Measurements from ENCODE around the gene DLG2. TPM values are rescaled to one million over a fixed set of nuclear protein-coding genes. Genes with fewer than 3 reads are reported as not detected.

DLG2 gene
- total and polyA plus RNA-seq, 2 of the 4 experiments (the other 2 are of a cell fraction): 0.31 to 0.36 TPM

- intact Hi-C loops (cut with micrococcal nuclease): no loop called here
- POLR2A ChIA-PET (ENCODE audit: unreplicated experiment): no interaction called here
- H3K36me3 ChIP-seq (ENCODE audit: control insufficient read depth, insufficient read depth, low read length): no peaks in the 10 kb centered on the region
Measured at GRCh38 chr11:84261707-84262106, 1365.4 kb downstream of the DLG2 start.

More at GRCh38 chr11:84261707-84262106, 1365.4 kb downstream of the DLG2 start:
- H3K4ac ChIP-seq (ENCODE audit: low read depth, low read length): no peak overlapping the region
- H4K8ac ChIP-seq (ENCODE audit: low read depth in 2 of 2, low read length in 2 of 2): no peak overlapping the region
- no peaks in the 10 kb centered on the region for H3K4me1 ChIP-seq (ENCODE audit: control insufficient read depth, insufficient read depth, low read length)
- no peak overlapping the region for H3K14ac ChIP-seq (replicated peaks; ENCODE audit: low read depth, low read length)
- no peak overlapping the region for H2AK5ac ChIP-seq (ENCODE audit: low read depth, low read length)
- H2AFZ ChIP-seq (replicated peaks; ENCODE audit: low read length, poor library complexity): no peak overlapping the region
- no peak overlapping the region for H2BK120ac ChIP-seq (ENCODE audit: low read depth, low read length)
- no peak overlapping the region for H3K9ac ChIP-seq (ENCODE audit: low read depth, low read length)
- no peak overlapping the region for H3K27ac ChIP-seq (ENCODE audit: insufficient read depth, low read length)
- H3K4me3 ChIP-seq (ENCODE audit: insufficient read depth, low read depth, low read length): no peak overlapping the region
- H3K18ac ChIP-seq (ENCODE audit: low read depth, low read length): no peak overlapping the region
- no peaks in the 10 kb centered on the region for H4K20me1 ChIP-seq (ENCODE audit: insufficient read depth, low read length)
- H3K9me1 ChIP-seq (ENCODE audit: insufficient read depth, low read length): no peaks in the 10 kb centered on the region
- no peak overlapping the region for H3K4me2 ChIP-seq (ENCODE audit: low read depth, low read length)
- H3K9me3 ChIP-seq (ENCODE audit: control insufficient read depth, insufficient read depth, low read length): no peaks in the 10 kb centered on the region
- no peak overlapping the region for H3K23ac ChIP-seq (ENCODE audit: low read depth, low read length)
- no peak overlapping the region for H4K91ac ChIP-seq (ENCODE audit: insufficient read depth, low read depth, low read length)
- TF ChIP-seq CTCF (conservative IDR thresholded peaks at IDR 0.05; ENCODE audit: low read depth, low read length) (no peak), MAFK (IDR thresholded peaks at IDR 0.05; ENCODE audit: low read depth, low read length) (no peak), FOS (IDR thresholded peaks at IDR 0.05; ENCODE audit: low read depth, low read length) (no peak), NFE2L2 (IDR thresholded peaks at IDR 0.05; ENCODE audit: low read depth, low read length) (no peak), USF2 (IDR thresholded peaks at IDR 0.05; ENCODE audit: low read depth, low read length) (no peak)
- in situ Hi-C loops (cut with MboI; ENCODE audit: low sequenced_read_pairs): no loop called here
- no peak overlapping the region for H2BK5ac ChIP-seq (ENCODE audit: low read depth, low read length, poor library complexity, severe bottlenecking)
- BruUV-seq (replicated peaks): no TSS peak
- no peak overlapping the region for H2BK15ac ChIP-seq (ENCODE audit: low read depth, low read length)
- H3K79me1 ChIP-seq (ENCODE audit: low read depth in 1 of 2, low read length in 2 of 2): no peaks in the 10 kb centered on the region
- H2BK20ac ChIP-seq (ENCODE audit: low read depth, low read length): no peak overlapping the region
- H3K27me3 ChIP-seq (ENCODE audit: control insufficient read depth, insufficient read depth, low read length): no peaks in the 10 kb centered on the region
- no peak overlapping the region for H2AK9ac ChIP-seq (replicated peaks; ENCODE audit: low read depth, low read length, poor library complexity)
- no peak overlapping the region for H3K56ac ChIP-seq (ENCODE audit: extremely low read depth, insufficient read depth, low read length)
- H4K5ac ChIP-seq (ENCODE audit: low read depth, low read length): no peak overlapping the region
- DNase-seq (no peak), ATAC-seq (ENCODE audit: low read depth) (no peak)
- CTCF ChIA-PET: no interaction called here
- dilution Hi-C loops (cut with HindIII; ENCODE audit: low sequenced_read_pairs, unreplicated experiment): no loop called here

All from IMR-90 (cell line).